ENCODE results near the gene TTC16.

TTC16 gene

DNA sequence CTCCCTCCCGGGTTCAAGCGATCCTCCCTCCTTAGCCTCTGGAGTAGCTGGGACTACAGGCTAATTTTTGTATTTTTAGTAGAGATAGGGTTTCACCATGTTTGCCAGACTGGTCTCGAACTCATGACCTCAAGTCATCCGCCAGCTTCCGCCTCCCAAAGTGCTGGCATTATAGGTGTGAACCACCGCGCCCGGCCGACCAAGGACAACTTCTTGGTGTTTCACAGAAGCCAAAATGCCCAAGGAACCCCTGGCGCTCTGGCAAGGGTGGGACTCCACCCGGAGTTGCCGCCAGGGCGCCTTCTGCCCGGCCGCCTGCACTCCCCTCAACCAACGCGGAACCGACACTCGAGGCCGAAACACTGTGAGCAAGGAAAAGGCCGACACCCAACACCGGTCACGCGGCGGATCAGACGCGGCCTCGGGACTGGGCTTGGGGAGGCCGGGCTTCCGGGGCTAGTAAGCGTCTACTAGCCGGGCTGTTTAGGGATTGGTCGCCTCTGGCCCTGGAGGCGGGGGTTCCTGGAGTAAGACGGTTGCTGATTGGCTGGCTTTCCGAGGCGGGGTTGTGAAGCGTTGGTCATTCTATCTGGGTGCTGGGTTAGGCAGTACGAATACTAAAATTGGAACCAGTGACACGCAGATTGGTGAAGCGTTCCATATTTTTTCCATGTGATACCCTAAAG, 16.8 kb upstream of the TTC16 start:
- no peak for DNase-seq

DNA sequence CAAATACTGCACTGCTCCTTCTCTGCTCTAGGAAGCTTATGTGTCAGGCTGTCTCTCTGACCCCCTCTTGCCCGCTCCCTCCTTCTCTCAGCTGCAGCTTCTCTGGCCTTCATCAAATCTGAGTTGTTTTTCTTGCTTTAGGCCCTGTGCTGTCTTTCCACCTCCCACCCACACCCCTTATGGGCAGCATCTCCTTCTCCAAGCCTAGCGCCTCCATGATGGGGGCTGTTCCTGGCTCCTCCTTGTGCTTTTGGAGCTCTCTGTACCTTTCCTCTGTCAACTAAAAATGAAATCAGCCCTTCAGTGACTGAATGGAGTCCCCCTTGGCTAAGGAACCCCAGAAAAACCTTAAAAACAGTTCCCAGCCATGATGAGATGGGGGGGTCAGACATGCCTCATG, 15.7 kb upstream of the TTC16 start:
- no peak for DNase-seq

DNA sequence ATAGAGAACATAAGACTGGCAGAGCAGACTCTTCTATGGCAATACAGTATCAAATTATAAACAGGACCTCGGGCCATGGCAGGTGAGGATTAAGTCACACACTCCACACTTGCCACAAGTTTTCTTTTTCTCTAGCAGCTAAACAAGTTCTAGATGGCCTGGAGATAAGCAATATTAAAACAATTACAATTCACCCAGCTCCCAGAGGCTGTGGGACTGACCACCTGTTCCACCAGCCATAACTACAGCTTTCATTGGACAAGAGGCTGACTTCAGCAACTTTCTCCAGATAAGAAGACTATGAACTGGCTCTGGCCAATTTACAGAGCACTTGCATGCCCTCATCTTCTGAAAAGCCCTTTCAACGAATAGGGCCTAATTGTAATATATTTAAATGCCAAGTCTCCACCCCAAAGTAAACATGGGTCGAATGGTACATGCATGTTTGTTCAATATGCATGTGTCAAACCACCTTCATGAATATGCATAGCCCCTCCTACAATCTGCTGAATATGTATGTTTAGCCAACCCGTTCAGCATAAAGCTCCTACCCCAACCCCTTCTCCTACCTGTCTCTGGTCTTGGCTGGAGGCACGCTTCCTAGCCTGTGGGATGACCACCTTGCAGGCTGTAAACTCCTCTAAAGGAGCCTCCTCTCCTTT, 15.2 kb upstream of the TTC16 start:
- no peak for DNase-seq

DNA sequence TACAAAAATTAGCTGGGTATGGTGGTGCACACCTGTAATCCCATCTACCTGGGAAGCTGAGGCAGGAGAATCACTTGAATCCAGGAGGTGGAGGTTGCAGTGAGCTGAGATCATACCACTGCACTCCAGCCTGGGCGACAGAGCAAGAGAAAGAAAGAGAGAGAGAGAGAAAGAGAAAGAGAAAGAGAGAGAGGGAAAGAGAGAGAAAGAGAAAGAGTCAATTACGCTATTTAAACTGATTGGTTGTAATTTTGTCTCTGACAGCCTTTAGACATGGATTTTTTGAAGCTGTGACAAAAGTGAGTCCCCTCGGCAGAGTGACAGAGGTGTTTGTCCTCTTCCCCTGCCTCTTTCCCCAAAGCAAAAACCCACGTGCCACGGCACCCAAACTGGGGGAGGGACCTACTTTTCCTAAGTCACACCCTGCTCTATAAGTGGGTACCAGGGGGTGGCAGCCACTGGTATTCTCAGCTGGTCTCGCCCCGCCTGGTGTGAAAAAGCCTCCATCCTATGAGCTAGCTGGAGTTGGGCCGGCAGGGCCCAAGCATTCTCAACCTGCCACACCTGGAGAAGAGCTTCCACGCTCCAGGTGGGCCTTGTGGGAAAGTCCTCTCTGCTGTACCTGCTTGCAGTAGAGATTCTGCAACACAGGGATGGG, 12.5 kb upstream of the TTC16 start:
- DNase-seq: no peak

DNA sequence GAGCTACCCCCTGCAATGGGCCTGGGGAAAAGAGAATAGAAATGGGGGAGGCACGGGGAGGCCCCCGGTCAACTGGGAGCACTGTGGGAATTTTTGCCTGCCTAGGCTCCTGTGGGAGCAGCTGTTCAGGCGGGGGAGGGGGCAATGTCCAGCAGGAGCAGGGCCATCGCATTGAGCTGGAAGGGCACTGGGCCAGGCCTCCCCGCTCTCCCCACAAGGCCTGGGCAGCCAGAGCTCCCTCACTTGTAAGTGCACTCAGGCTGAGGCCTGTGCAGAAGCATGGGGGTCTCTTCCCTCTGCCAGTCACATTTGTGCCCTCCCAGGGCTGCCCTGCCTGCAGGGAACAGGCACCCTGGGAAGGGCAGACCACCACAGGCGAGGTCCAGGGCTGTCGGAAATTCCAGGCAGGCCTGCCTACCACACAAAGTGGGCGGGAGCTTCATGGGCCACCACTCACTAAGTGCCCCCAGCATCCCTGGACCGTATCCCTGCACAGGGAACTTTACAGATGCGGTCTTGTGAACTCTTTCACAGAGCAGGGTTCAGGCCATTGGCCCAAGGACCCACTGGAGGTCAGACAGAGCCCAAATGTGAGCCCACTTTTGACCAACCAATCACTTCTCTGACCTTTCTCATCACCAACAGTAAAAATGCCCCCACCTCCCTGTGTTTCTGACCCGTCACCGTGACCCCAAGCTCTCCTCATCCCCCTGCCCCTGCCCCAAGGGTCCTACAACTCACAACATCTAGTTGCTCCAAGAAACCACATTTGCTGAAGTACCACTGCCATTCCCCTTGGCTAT, 10.1 kb upstream of the TTC16 start:
- no peak for DNase-seq

DNA sequence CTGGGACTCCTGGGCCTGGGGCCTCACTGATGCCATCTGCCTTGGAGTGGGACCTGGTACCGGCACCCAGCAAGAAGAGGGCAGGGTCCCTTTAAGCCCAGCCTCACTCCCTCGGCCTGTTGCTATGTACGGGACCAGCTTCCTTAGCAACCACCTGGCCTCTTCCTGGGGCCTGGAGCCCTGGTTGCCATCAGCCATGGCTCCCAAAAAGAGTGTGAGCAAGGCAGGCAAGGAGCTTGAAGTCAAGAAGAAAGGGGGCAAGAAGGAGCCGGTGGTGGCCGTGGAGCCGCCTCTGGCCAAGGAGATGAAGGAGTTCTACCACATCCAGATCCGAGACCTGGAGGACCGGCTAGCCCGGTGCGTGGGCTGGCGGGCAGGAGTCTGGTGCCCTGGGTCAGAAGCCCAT, 9.0 kb upstream of the TTC16 start, which contains the start of gene CFAP157:
CFAP157 (plus strand) TSS at position 153 of the 406 bp plus-strand sequence; CDS start at position 197, 44 bp downstream.
- no peak for DNase-seq

DNA sequence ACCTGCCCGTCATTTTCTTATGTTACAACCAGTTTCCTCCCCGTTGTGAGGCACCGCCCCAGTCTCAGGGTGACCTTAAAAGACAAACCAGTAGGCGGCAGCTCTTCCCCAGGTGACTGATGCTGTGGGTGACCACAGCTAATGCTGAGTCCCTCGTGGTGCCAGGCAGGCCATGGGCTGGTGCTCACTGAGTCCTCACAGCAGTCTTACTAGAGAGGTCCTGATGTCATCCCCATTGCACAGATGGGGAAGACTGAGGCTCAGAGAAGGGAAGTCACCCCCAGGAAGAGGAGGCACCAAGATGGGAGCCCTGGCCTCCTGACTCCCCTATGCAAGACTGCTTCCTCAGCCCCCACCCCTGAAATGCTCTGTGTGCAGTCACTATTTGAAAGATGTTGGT, 8.1 kb upstream of the TTC16 start:
- DNase-seq: no peak

DNA sequence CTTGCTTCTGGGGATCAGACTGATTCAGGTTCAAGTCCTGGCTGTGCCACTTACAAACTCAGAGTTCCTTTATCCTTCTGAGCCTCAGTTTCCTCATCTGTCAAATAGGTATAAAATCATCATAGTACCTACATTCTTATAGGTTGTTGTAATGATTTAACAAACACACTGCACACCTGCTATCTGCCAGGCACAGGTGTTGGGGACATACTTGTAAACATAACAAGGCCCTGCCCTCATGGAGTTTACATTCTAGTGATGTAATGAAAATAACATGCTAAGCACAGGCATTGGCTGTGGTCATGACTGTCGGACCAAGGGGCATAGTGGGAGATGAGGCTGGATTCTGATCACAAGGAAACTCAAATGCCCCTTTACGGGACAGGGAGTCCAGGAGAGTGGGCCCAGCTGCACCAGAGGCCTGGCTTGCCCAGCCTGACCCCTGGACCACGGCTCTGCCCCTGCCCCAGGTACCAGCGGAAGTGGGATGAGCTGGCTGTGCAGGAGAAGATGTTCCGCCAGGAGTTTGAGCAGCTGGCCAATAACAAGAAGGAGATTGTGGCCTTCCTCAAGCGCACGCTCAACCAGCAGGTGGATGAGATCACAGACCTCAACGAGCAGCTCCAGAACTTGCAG, 6.8 kb upstream of the TTC16 start:
- DNase-seq: no peak

DNA sequence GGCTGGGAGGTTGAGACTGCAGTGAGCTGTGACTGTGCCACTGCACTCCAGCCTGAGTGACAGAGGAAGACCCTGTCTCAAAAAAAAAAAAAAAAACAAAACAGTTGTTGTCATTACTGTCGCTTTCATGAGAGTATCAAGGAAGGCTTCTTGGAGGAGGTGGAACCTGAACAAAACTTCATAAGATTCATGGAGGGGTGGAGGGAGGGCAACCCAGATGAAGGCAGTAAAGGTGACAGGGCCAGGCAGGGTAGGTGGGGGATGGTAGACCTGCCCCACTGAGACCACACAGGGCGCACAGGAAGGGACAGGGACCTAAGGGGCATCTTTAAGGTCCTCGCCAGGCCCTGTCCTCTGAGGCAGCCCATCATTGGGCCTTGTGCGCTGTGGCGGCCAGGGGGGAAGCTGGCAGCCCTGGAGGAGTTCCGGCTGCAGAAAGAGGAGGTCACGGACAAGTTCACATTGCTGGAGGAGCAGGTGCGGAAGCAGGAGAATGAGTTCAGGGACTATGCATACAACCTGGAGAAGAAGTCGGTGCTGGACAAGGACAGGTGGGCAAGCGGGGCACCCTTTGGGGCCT, 5.6 kb upstream of the TTC16 start:
- DNase-seq: no peak

DNA sequence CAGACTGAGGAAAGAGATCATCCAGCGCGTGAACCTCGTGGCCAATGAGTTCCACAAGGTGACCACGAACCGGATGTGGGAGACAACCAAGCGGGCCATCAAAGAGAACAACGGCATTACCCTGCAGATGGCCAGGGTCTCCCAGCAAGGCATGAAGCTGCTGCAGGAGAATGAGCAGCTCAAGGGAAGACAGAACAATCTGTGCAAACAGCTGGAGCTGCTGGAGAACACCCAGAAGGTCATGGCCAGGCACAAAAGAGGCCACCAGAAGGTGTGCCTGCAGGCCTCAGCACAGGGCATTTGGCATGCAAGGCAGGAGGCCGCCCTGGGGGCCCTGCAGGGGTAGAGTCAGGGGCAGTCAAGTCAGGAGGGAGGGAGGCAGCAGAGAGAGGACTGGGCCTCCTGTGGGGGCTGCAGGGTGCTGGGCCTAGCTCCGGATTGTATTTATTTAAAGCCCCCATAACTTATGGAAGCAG, 4.6 kb upstream of the TTC16 start:
- no peak for DNase-seq

DNA sequence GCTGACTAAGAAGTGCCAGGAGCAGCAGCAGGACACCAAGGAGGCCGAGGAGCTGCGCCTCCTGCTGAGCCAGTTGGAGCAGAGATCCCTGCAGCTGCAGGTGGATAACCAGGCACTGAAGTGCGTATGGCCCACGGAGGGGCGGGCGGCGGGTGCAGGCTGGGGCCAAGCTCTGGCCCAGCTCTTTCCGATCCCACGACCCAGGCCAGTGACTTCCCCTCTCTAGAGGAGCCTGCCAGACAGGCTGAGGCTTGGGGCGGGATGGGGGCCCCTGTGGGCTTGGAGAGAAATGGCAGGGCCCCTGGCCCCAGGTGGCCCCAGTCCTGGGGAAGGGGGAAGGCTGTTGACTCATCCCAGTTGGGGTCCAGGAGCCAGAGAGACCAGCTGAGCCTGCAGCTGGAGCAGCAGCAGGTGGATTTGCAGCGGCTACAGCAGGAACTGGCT, 4.0 kb upstream of the TTC16 start:
- no peak for DNase-seq

DNA sequence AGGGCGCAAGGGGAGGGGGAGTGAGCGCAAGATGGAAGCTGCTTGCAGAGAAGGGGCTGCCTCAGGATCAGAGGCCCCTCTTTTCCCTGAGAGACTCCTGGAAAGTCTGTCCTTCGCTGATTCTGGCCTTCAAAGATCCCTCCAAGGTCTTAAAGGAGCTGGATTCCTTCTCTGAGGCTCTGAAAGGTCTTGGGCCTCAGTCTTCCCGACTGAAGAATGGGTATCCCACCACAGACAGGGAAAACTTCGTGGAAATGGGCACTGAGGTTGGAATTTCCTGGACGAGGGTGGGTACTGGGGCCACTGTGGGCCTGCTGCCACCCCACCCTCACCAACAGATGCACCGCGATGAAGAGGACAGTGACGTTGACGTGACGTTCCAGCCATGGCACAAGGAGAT, 3.5 kb upstream of the TTC16 start:
- DNase-seq: no peak

DNA sequence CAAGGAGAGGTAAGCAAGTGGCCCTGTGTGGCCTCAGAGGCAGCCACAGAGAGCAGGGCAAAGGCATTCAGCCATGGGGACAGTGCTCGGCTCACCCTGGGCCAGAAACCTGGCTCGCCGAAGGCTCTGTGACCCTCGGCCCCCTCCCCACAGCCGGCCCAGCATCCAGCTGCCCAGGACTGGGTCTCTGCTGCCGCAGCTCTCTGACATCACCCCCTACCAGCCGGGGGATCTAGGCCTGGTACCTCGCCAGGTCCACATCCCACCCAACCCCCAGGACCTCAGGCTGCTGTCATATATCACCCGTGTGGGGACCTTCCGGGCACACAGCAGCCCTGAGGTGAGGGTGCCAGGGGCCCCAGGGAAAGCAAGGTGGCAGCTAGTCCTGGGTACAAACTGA, 3.0 kb upstream of the TTC16 start:
- DNase-seq: no peak

DNA sequence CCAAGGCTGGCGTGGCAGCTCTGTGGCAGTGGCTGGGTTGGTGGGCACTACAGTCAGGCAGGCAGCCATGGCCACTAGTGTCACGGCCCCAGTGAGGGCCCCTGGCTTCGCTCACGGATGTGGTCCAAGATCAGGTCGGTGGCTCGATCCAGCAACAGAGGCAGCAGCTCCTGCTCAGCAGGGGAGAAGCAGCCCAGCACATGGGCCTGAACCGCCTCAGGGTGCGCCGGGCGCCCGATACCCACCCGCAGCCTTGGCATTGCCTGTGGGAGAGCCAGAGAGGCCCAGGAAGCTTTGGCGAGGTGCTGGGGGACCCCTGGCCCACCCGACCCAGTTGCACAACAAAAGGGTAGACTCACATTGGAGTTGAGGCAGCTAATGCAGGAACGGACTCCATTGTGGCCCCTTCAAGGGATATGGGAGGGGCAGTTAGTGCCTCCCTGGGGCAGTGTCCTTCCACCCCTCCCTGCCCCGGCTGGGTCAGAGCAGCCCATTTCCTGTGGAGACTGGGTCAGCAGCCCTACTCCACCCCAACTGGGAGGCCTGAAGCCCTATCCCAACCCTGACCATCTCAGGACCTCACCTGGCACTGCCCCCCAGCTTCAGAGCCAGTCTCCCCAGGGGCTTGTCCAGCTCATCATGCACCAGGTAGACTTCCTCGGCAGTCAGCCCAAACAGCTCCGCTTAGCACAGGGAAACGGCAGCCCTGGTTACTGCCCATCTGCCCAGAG, 1.7 kb upstream of the TTC16 start:
- no peak for DNase-seq

DNA sequence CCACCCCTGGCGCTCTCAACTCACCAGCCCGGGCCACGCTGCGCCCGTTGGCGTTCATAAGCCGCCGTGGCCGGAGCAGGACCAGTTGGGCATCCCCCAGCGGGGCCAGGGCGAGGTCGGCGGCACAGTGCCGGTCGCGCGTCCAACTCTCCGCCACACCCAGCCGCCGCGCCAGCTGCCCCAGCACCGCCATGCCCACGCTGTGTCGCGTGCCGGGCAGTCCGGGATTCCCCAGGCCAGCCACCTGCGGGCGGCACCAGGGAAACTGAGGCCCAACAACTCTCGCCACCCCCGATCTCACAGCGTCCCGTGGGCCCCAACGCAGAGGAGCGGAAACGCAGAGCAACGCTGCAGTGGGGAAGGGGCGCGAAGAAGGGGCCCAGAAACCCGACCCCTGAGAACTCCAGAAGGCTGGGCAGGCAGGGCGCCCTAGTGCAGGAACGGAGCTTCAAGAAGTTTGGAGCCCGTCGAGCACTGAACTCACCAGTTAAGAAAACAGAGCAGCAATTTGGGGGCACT, 869 bp upstream of the TTC16 start:
- no peak for DNase-seq

DNA sequence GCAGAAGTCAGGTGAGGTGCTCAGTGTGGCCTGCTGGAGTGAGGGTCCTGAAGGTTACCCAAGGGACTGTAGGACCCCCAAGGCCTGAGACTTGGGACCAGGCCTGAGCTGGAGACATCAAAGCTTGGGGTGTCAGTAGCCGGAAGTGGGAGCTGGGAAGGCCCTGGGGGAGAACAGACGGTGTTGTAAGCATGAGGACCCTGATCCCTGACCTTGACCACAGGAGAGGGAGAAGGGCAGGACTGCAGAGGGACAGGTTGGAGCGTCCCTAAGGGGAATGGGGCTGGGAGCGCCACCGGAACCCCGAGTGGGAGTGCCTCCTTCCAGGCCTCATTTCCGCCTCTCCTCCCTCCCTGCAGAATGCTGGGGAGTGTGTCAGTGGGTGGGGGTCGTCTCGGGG, 533 bp downstream of the TTC16 start:
- DNase-seq: no peak

DNA sequence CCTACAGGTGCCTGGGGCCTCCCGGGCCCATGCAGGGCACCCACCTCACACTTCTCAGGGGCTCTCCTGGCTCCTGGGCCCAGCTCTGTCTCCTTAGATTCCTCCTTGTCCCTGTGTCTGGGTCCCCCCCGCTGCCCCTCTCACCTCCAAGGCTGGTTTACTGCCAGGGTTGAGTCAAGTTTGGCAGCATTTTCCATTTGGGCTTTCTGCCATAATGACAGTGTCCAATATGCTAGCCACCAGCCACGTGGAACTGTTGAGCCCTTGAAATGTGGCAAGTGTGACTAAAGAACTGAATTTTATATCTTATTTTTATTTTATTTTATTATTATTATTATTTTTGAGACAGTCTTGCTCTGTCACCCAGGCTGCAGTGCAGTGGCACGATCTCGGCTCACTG, 1.9 kb downstream of the TTC16 start:
- DNase-seq: no peak

DNA sequence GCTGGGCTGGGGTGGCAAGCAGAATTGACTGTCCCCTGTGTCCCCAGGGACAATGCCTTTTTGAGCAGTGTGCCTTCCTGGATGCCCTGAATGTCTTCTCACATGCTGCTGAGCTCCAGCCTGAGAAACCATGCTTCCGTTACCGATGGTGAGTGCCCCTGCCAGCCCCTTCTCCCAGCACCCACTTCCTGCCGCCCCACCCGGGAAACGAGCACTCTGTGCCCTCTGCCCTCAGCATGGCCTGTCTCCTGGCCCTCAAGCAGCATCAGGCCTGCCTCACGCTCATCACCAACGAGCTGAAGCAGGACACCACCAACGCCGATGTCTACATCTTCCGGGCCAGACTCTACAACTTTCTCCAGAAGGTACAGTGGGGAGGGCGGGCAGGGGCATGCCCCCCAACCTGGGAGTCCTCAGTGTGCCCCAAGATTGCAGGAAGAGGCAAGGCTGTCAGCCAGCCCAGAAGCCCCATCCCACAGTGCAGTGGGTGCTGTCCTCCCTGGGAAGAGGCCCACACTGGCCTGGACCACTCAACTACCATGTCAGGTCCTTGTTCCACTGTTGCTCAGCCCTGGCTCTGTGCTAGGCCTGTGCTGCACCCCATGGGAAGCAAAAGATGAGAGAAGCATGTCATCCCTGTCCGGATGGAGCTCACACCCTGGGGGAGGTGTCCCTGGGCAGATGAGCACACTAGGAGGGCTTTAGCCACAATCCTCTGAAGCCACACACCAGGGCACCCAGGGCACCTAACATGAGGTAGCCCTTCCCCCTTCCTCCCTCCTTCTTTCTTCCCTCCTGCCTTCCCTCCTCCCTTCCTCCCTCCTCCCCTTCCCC, 4.4 kb downstream of the TTC16 start:
- no peak for DNase-seq

DNA sequence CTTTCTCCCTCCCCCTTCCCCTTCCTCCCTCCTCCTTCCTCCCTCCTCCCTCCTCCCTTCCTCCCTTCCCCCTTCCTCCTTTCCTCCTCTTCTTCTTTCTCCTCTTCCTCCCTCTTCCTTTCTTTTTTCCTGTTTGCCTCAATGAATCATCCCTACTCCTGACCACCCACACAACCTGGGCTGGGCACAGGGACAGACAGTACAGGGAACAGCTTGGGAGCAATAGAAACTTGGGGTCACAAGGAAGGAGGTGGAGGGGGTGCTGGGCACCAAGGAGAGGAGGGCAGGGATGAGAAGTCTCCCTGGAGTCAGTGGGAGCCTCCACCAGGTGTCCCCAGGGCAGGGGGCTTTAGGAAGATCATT, 5.0 kb downstream of the TTC16 start:
- no peak for DNase-seq

DNA sequence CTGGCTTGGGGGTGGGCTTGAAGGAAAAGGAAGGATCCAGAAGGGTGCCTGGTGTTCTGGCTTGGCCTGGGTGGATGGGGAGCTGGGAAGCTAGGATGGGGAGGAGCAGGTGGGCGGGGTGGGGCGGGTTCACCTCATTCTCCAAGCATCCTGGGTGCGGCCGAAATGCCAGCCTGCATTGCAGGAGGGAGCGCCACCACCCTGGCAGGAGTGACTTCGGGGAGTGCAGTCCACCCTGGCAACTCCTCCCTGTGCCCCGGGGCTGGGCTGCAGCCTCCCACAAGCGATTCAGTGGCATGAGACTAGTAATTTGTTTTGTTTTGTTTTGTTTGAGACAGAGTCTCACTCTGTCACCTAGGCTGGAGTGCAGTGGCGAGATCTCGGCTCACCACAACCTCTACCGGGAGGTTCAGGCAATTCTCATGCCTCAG, 5.5 kb downstream of the TTC16 start:
- no peak for DNase-seq

Measured in NCI-H1105 (cell line).